GM12891 (cell line): Measurements from ENCODE around the gene PRKCD.

ENCODE experiments used
- POLR2A ChIP-seq: IDR thresholded peaks from 2 replicates; pipeline ENCODE4 v1.6.1; 2011; ENCODE audit warnings: low read depth, low read length, control low read depth
- POLR2AphosphoS5 ChIP-seq: IDR thresholded peaks from 2 replicates; pipeline ENCODE4 v1.6.1; 2011; ENCODE audit warnings: low read depth, low read length, control low read depth
- POU2F2 ChIP-seq: IDR thresholded peaks from 2 replicates; pipeline ENCODE4 v1.6.1; 2011; ENCODE audit warnings: low read depth, mild to moderate bottlenecking, control low read depth, low read length, moderate library complexity
- SPI1 ChIP-seq: IDR thresholded peaks from 2 replicates; pipeline ENCODE4 v1.6.1; 2011; ENCODE audit warnings: low read depth, low read length, control low read depth
- TAF1 ChIP-seq: IDR thresholded peaks from 2 replicates; pipeline ENCODE4 v1.6.1; 2011; ENCODE audit warnings: low read depth, low read length, control low read depth

DNA sequence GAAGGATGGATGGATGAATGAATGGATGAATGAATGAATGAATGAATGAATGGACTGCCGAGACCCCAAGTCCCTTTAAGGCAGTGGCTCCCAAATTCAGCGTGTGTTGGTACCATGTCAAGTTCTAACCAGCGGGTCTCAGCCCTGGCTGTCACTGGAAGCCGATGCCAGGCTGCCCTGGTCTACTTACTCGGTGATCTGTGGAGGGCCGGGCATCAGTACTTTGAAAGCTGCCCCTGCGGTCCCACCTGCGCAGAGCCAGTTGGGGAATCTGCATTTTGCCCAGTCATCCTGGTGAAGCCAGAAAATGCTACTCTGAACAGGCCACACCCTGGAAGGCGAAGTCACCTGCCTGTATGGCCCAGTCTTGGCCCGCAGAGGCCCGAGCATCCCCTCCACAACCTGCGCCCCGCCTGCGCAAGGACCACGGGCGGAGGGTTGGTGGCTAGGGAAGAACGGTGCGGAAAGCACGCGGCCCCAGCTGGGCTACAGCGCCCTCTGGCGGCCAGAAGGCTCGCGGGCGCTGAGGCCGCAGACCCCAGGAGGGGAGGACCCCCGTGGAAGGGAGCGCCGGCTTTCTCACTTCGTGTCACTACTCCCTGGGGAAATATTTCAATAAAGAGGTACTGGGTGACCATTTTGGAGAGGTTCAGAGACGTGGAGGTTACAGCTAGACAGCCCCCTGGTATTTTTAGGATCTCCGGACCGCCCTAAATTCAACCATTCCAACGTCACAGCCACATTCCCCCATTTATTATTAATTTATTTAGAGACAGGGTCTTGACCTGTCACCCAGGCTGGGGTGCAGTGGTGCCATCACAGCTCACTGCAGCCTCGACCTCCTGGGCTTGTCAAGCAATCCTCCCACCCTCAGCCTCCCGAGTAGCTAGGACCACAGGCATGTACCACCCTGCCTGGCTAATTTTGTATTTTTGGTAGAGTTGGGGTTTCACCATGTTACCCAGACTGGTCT lies 34.9 kb downstream of the PRKCD start:
- no peak for TF ChIP-seq TAF1
- TF ChIP-seq POLR2A, result no peak
- TF ChIP-seq POLR2AphosphoS5, result no peak; the same call in 1 of the 2 replicates
- TF ChIP-seq POU2F2, result no peak
- TF ChIP-seq SPI1, result no peak
